HEK293 (cell line): ENCODE measurements around the gene ZNF792.

Experiments
- BCL11B ChIP-seq: fragments of 450-650 bp; formaldehyde crosslinking; IDR thresholded peaks from 2 replicates; pipeline ENCODE4 v1.5.1; 2016; ENCODE audit warnings: low read depth, missing biosample characterization, missing genetic modification characterization
- ELK4 ChIP-seq: IDR thresholded peaks from 2 replicates; pipeline ENCODE4 v1.6.1; 2011; ENCODE audit warnings: mild to moderate bottlenecking, low read depth, low read length, borderline replicate concordance
- IKZF3 ChIP-seq: fragments of 450-650 bp; IDR thresholded peaks from 2 replicates; pipeline ENCODE4 v1.5.0; 2018; ENCODE audit warnings: missing biosample characterization, mild to moderate bottlenecking, missing genetic modification characterization, moderate library complexity
- INSM2 ChIP-seq: fragments of 450-650 bp; formaldehyde crosslinking; IDR thresholded peaks from 2 replicates; pipeline ENCODE4 v1.5.1; 2016; ENCODE audit warnings: missing biosample characterization, missing genetic modification characterization
- KLF10 ChIP-seq: fragments of 450-650 bp; IDR thresholded peaks from 2 replicates; pipeline ENCODE4 v1.5.1; 2018; ENCODE audit warnings: missing biosample characterization, mild to moderate bottlenecking, missing genetic modification characterization
- KLF8 ChIP-seq: fragments of 450-650 bp; formaldehyde crosslinking; IDR thresholded peaks from 2 replicates; pipeline ENCODE4 v1.5.1; 2016; ENCODE audit warnings: missing biosample characterization, missing genetic modification characterization
- MYNN ChIP-seq: fragments of 450-650 bp; formaldehyde crosslinking; IDR thresholded peaks from 2 replicates; pipeline ENCODE4 v1.5.1; 2016; ENCODE audit warnings: missing biosample characterization, missing genetic modification characterization, borderline replicate concordance
- PATZ1 ChIP-seq: fragments of 450-650 bp; formaldehyde crosslinking; IDR thresholded peaks from 2 replicates; pipeline ENCODE4 v1.5.1; 2016; ENCODE audit warnings: missing biosample characterization, missing genetic modification characterization
- RBAK ChIP-seq: fragments of 450-650 bp; formaldehyde crosslinking; IDR thresholded peaks from 2 replicates; pipeline ENCODE4 v1.5.1; 2016; ENCODE audit warnings: missing biosample characterization, missing genetic modification characterization
- REPIN1 ChIP-seq: fragments of 450-650 bp; formaldehyde crosslinking; IDR thresholded peaks from 2 replicates; pipeline ENCODE4 v1.5.1; 2017; ENCODE audit warnings: missing biosample characterization, missing genetic modification characterization, low read depth
- SCRT1 ChIP-seq: fragments of 450-650 bp; formaldehyde crosslinking; IDR thresholded peaks from 2 replicates; pipeline ENCODE4 v1.5.1; 2016; ENCODE audit warnings: missing biosample characterization, missing genetic modification characterization, borderline replicate concordance
- SETDB1 ChIP-seq: IDR thresholded peaks from one replicate; pipeline ENCODE4 v1.6.1; 2017; ENCODE audit warnings: mild to moderate bottlenecking, low read length, moderate library complexity, mixed read lengths; ENCODE audit not compliant: insufficient read length
- SP2 ChIP-seq: fragments of 450-650 bp; formaldehyde crosslinking; IDR thresholded peaks from 2 replicates; pipeline ENCODE4 v1.5.1; 2016; ENCODE audit warnings: missing biosample characterization, missing genetic modification characterization
- ZBTB17 ChIP-seq: fragments of 450-650 bp; formaldehyde crosslinking; IDR thresholded peaks from 2 replicates; pipeline ENCODE4 v1.5.1; 2016; ENCODE audit warnings: missing biosample characterization, missing genetic modification characterization
- ZFP37 ChIP-seq: fragments of 450-650 bp; formaldehyde crosslinking; IDR thresholded peaks from 2 replicates; pipeline ENCODE4 v1.5.1; 2016; ENCODE audit warnings: missing biosample characterization, missing genetic modification characterization
- ZNF10 ChIP-seq: fragments of 450-650 bp; formaldehyde crosslinking; IDR thresholded peaks from 2 replicates; pipeline ENCODE4 v1.5.1; 2017; ENCODE audit warnings: missing biosample characterization, missing genetic modification characterization
- ZNF146 ChIP-seq: fragments of 450-650 bp; formaldehyde crosslinking; IDR thresholded peaks from 2 replicates; pipeline ENCODE4 v1.5.1; 2016; ENCODE audit warnings: missing biosample characterization, missing genetic modification characterization
- ZNF18 ChIP-seq: fragments of 450-650 bp; formaldehyde crosslinking; IDR thresholded peaks from 2 replicates; pipeline ENCODE4 v1.5.1; 2016; ENCODE audit warnings: missing biosample characterization, missing genetic modification characterization
- ZNF202 ChIP-seq: fragments of 450-650 bp; formaldehyde crosslinking; IDR thresholded peaks from 2 replicates; pipeline ENCODE4 v1.5.1; 2016; ENCODE audit warnings: missing biosample characterization, missing genetic modification characterization, borderline replicate concordance
- ZNF214 ChIP-seq: fragments of 450-650 bp; formaldehyde crosslinking; IDR thresholded peaks from 2 replicates; pipeline ENCODE4 v1.5.1; 2017; ENCODE audit warnings: missing biosample characterization, mild to moderate bottlenecking, missing genetic modification characterization, borderline replicate concordance
- ZNF266 ChIP-seq: fragments of 450-650 bp; formaldehyde crosslinking; IDR thresholded peaks from 2 replicates; pipeline ENCODE4 v1.5.1; 2016; ENCODE audit warnings: missing biosample characterization, missing genetic modification characterization, low read depth
- ZNF324 ChIP-seq: fragments of 450-650 bp; formaldehyde crosslinking; IDR thresholded peaks from 2 replicates; pipeline ENCODE4 v1.5.1; 2016; ENCODE audit warnings: missing biosample characterization, missing genetic modification characterization
- ZNF366 ChIP-seq: fragments of 450-650 bp; formaldehyde crosslinking; conservative IDR thresholded peaks from 2 replicates; pipeline ENCODE4 v1.5.1; 2016; ENCODE audit warnings: missing biosample characterization, missing genetic modification characterization
- ZNF555 ChIP-seq: fragments of 450-650 bp; formaldehyde crosslinking; conservative IDR thresholded peaks from 2 replicates; pipeline ENCODE4 v1.5.1; 2017; ENCODE audit warnings: missing biosample characterization, mild to moderate bottlenecking, missing genetic modification characterization, inconsistent platforms
- ZNF560 ChIP-seq: fragments of 450-650 bp; formaldehyde crosslinking; IDR thresholded peaks from 2 replicates; pipeline ENCODE4 v1.5.1; 2017; ENCODE audit warnings: missing biosample characterization, missing genetic modification characterization, borderline replicate concordance
- ZNF596 ChIP-seq: fragments of 450-650 bp; IDR thresholded peaks from 2 replicates; pipeline ENCODE4 v1.5.0; 2018; ENCODE audit warnings: missing biosample characterization, mild to moderate bottlenecking, missing genetic modification characterization, moderate library complexity
- ZNF610 ChIP-seq: fragments of 450-650 bp; formaldehyde crosslinking; IDR thresholded peaks from 2 replicates; pipeline ENCODE4 v1.5.1; 2016; ENCODE audit warnings: missing biosample characterization, missing genetic modification characterization, borderline replicate concordance
- ZNF621 ChIP-seq: fragments of 450-650 bp; formaldehyde crosslinking; IDR thresholded peaks from 2 replicates; pipeline ENCODE4 v1.5.1; 2017; ENCODE audit warnings: missing biosample characterization, missing genetic modification characterization
- ZNF629 ChIP-seq: fragments of 450-650 bp; formaldehyde crosslinking; IDR thresholded peaks from 2 replicates; pipeline ENCODE4 v1.5.1; 2017; ENCODE audit warnings: missing biosample characterization, missing genetic modification characterization
- ZNF747 ChIP-seq: fragments of 450-650 bp; formaldehyde crosslinking; IDR thresholded peaks from 2 replicates; pipeline ENCODE4 v1.5.1; 2016; ENCODE audit warnings: missing biosample characterization, missing genetic modification characterization
- ZNF776 ChIP-seq: fragments of 450-650 bp; formaldehyde crosslinking; IDR thresholded peaks from 2 replicates; pipeline ENCODE4 v1.5.0; 2017; ENCODE audit warnings: missing biosample characterization, missing genetic modification characterization, borderline replicate concordance
- ZNF792 ChIP-seq: fragments of 450-650 bp; formaldehyde crosslinking; IDR thresholded peaks from 2 replicates; pipeline ENCODE4 v1.5.1; 2016; ENCODE audit warnings: missing biosample characterization, missing genetic modification characterization
- ZNF830 ChIP-seq: fragments of 450-650 bp; IDR thresholded peaks from 2 replicates; pipeline ENCODE4 v1.5.0; 2018; ENCODE audit warnings: missing biosample characterization, missing genetic modification characterization, low read depth, mild to moderate bottlenecking, moderate library complexity
- ZSCAN23 ChIP-seq: fragments of 450-650 bp; formaldehyde crosslinking; IDR thresholded peaks from 2 replicates; pipeline ENCODE4 v1.5.1; 2016; ENCODE audit warnings: missing biosample characterization, missing genetic modification characterization

The ZNF792 gene

GRCh38 chr19:34926685-34927375 lies 37.2 kb downstream of the ZNF792 start, which contains the start of gene ZNF30 (continued):
- TF ChIP-seq PATZ1 (0 out of 2 replicates have a peak, but pooled peaks have one; percentile 49), ZNF560 (tag by site-specific recombination) (no peak), ELK4 (no peak), ZNF324 (peak; percentile 77; the same call in 1 of the 2 replicates), ZNF202 (no peak), ZBTB17 (tag by site-specific recombination) (peak; percentile 99), ZNF621 (tag by site-specific recombination) (no peak), IKZF3 (tag by site-specific recombination) (0 out of 2 replicates have a peak, but pooled peaks have one; percentile 29), ZNF629 (tag by site-specific recombination) (peak; percentile 69; the same call in 1 of the 2 replicates), ZNF366 (tag by site-specific recombination) (no peak), ZNF214 (no peak), KLF8 (peak; percentile 82), ZNF266 (tag by site-specific recombination) (no peak), INSM2 (tag by site-specific recombination) (no peak; the same call in 1 of the 2 replicates), ZSCAN23 (no peak), REPIN1 (tag by site-specific recombination) (0 out of 2 replicates have a peak, but pooled peaks have one; percentile 31), ZFP37 (tag by site-specific recombination) (peak; percentile 99), SP2 (tag by site-specific recombination) (peak; percentile 23; the same call in 1 of the 2 replicates), ZNF610 (tag by site-specific recombination) (peak; percentile 95), ZNF10 (tag by site-specific recombination) (no peak), ZNF792 (peak; percentile 80; the same call in 1 of the 2 replicates), MYNN (tag by site-specific recombination) (no peak), ZNF555 (tag by site-specific recombination) (no peak), ZNF830 (tag by site-specific recombination) (no peak), RBAK (tag by site-specific recombination) (no peak), ZNF747 (no peak), KLF10 (tag by site-specific recombination) (no peak; the same call in 1 of the 2 replicates), ZNF776 (tag by site-specific recombination) (no peak), ZNF596 (tag by site-specific recombination) (no peak), ZNF146 (tag by site-specific recombination) (no peak), SCRT1 (tag by site-specific recombination) (no peak), ZNF18 (tag by site-specific recombination) (peak; percentile 76; the same call in 1 of the 2 replicates), BCL11B (tag by site-specific recombination) (peak; percentile 91), SETDB1 (no peak)
